Gastroesophageal sphincter (tissue), 4 donors: ENCODE data around the gene BDH1. TPM values are rescaled to one million over a fixed set of nuclear protein-coding genes. Genes with fewer than 3 reads are reported as not detected.

Experiments
- ATAC-seq: fragments of 150-250 bp; one replicate; pipeline ENCODE4 v1.9.1; 2016; ENCODE audit warnings: mild to moderate bottlenecking, moderate library complexity
- H3K27ac ChIP-seq, 4 donors: fragments of 200-600 bp; sonication (generic) in 3 of 4; 1 replicate in 3 of 4; 2 replicates in 1 of 4; pipeline ENCODE4 v1.5.1; 2016 to 2019
- H3K27me3 ChIP-seq: fragments of 200-600 bp; sonication (generic); one replicate; pipeline ENCODE4 v1.5.1; 2019
- H3K36me3 ChIP-seq, 2 donors: fragments of 200-600 bp; sonication (generic); one replicate each; pipeline ENCODE4 v1.5.1; 2019; ENCODE audit warnings: control low read depth in 1 of 2
- H3K4me1 ChIP-seq, 3 donors: fragments of 200-600 bp; sonication (generic); 1 replicate in 2 of 3; 2 replicates in 1 of 3; pipeline ENCODE4 v1.5.1; 2016 to 2019; ENCODE audit warnings: control low read depth in 2 of 3
- H3K4me3 ChIP-seq, 2 donors: fragments of 200-600 bp; sonication (generic); one replicate each; pipeline ENCODE4 v1.5.1; 2019; ENCODE audit warnings: mild to moderate bottlenecking in 1 of 2, moderate library complexity in 1 of 2
- H3K9me3 ChIP-seq, 3 donors: fragments of 200-600 bp; sonication (generic); one replicate each; pipeline ENCODE4 v1.5.1; 2017 to 2019; ENCODE audit warnings: control low read depth in 2 of 3
- CTCF ChIP-seq, 4 experiments: fragments of 200-600 bp in 2 of 4; fragments of 450-650 bp in 2 of 4; sonication (generic) in 1 of 4; IDR thresholded peaks; one replicate each; pipeline ENCODE4 v1.5.1; 2017 to 2019; ENCODE audit warnings: antibody characterized with exemption in 4 of 4, mild to moderate bottlenecking in 2 of 4, moderate library complexity in 2 of 4
- EP300 ChIP-seq: sonication (generic); formaldehyde crosslinking; IDR thresholded peaks from one replicate; pipeline ENCODE4 v1.6.1; 2017; ENCODE audit warnings: antibody characterized with exemption, mild to moderate bottlenecking
- POLR2A ChIP-seq, 2 donors: fragments of 450-650 bp; IDR thresholded peaks; one replicate each; pipeline ENCODE4 v1.6.1; 2017; ENCODE audit warnings: antibody characterized with exemption in 2 of 2, mild to moderate bottlenecking in 2 of 2, moderate library complexity in 1 of 2
- POLR2AphosphoS5 ChIP-seq: sonication (generic); formaldehyde crosslinking; IDR thresholded peaks from one replicate; pipeline ENCODE4 v1.6.1; 2017; ENCODE audit warnings: antibody characterized with exemption
- WGBS, 2 donors: methylation state at CpG; one replicate each; pipeline ENCODE4 v1.1.5; 2018; ENCODE audit warnings: low coverage in 1 of 2; 5-methylcytosine and 5-hydroxymethylcytosine counted together
- total RNA-seq, 4 donors: library from RNA; depleted of rRNA; stranded (reverse); fragments of >200 nt; gene quantifications; one replicate each; pipeline ENCODE4 v1.1.0, GENCODE V29; 2016

Gene BDH1
- total RNA-seq, 4 donors from 2014 or later, result 8.6 to 16.2 (median 12.3) TPM

- ATAC-seq, result no peak
- Histone ChIP-seq H3K4me1 (peaks cover 0 to 47% (median 15%) of the 10 kb centered on the region in 3 donors), H3K27me3 (no peaks in the 10 kb centered on the region), H3K36me3 (peaks cover 0 to 19% of the 10 kb centered on the region in 2 donors), H3K9me3 (no peaks in the 10 kb centered on the region), H3K4me3 (no peak overlapping the region), H3K27ac (peak overlapping the region in 3 of 4 donors; percentile 66 to 69 (median 68))
- 40 to 89% methylated on average over 1 to 3 of the region's 6 CpGs for WGBS, 2 donors
- TF ChIP-seq EP300, result no peak
- TF ChIP-seq POLR2A (IDR thresholded peaks at IDR 0.05), result no peak
- TF ChIP-seq CTCF (IDR thresholded peaks at IDR 0.05), result no peak
- no peak for TF ChIP-seq POLR2AphosphoS5
Measured at GRCh38 chr3:197549261-197549885, 6.4 kb downstream of the BDH1 start.

GRCh38 chr3:197547306-197548011 lies 8.3 kb downstream of the BDH1 start:
- WGBS, 2 donors, result 34 to 63% methylated on average over 10 to 11 of the region's 11 CpGs

GRCh38 chr3:197546307-197547085 lies 9.3 kb downstream of the BDH1 start:
- Histone ChIP-seq H3K27me3 (no peaks in the 10 kb centered on the region), H3K4me1 (peaks cover 0 to 46% (median 12%) of the 10 kb centered on the region in 3 donors), H3K9me3 (no peaks in the 10 kb centered on the region), H3K36me3 (peaks cover 0 to 29% of the 10 kb centered on the region in 2 donors), H3K4me3 (no peak overlapping the region), H3K27ac (no peak overlapping the region)
- no peak for TF ChIP-seq CTCF (IDR thresholded peaks at IDR 0.05)
- TF ChIP-seq POLR2AphosphoS5, result no peak
- no peak for TF ChIP-seq POLR2A (IDR thresholded peaks at IDR 0.05)
- TF ChIP-seq EP300, result no peak
- no peak for ATAC-seq
- WGBS, 2 donors, result 58 to 89% methylated on average over 2 to 5 of the region's 10 CpGs

More at GRCh38 chr3:197547306-197548011, 8.3 kb downstream of the BDH1 start:
- TF ChIP-seq CTCF (IDR thresholded peaks at IDR 0.05) (peak in 1 of 4 experiments; percentile 26), POLR2AphosphoS5 (no peak)
- H3K27ac ChIP-seq, result no peak overlapping the region
- ATAC-seq, result no peak
- peaks cover 0 to 38% (median 7%) of the 10 kb centered on the region in 3 donors for H3K4me1 ChIP-seq
- H3K9me3 ChIP-seq, result no peaks in the 10 kb centered on the region
- no peak overlapping the region for H3K4me3 ChIP-seq
- H3K27me3 ChIP-seq, result no peaks in the 10 kb centered on the region
- peaks cover 0 to 29% of the 10 kb centered on the region in 2 donors for H3K36me3 ChIP-seq

- no peak for ATAC-seq
- H3K4me3 ChIP-seq, result no peak overlapping the region
- H3K27me3 ChIP-seq, result no peaks in the 10 kb centered on the region
- H3K4me1 ChIP-seq, result peaks cover 0 to 44% (median 12%) of the 10 kb centered on the region in 3 donors
- H3K27ac ChIP-seq, result no peak overlapping the region
- H3K36me3 ChIP-seq, result peaks cover 0 to 29% of the 10 kb centered on the region in 2 donors
- H3K9me3 ChIP-seq, result no peaks in the 10 kb centered on the region
- no peak for TF ChIP-seq POLR2A (IDR thresholded peaks at IDR 0.05)
- TF ChIP-seq EP300, result no peak
- no peak for TF ChIP-seq POLR2AphosphoS5
- WGBS, 2 donors, result 81 to 93% methylated on average over 4 to 5 of the region's 5 CpGs
Measured at GRCh38 chr3:197545571-197545970, 10.2 kb downstream of the BDH1 start.

- no peak overlapping the region for H3K4me3 ChIP-seq
- WGBS, 2 donors, result 77 to 90% methylated on average over 9 of the region's 9 CpGs
- ATAC-seq, result no peak
- no peaks in the 10 kb centered on the region for H3K27me3 ChIP-seq
- no peak overlapping the region for H3K27ac ChIP-seq
- H3K4me1 ChIP-seq, result peaks cover 0 to 40% (median 9%) of the 10 kb centered on the region in 3 donors
- H3K9me3 ChIP-seq, result no peaks in the 10 kb centered on the region
- TF ChIP-seq EP300 (no peak), CTCF (IDR thresholded peaks at IDR 0.05) (no peak), POLR2A (IDR thresholded peaks at IDR 0.05) (no peak), POLR2AphosphoS5 (no peak)
- peaks cover 0 to 29% of the 10 kb centered on the region in 2 donors for H3K36me3 ChIP-seq
Measured at GRCh38 chr3:197545101-197545500, 10.7 kb downstream of the BDH1 start.
